ENCODE data around the gene PRKCE.

PRKCE gene

GRCh38 chr2:45747363-45747762, 95.9 kb downstream of the PRKCE start:
- Mint-ChIP-seq H3K27me3 (no peaks in the 10 kb centered on the region), H3K9me3 (peaks cover 5% of the 10 kb centered on the region), H3K36me3 (ENCODE audit: low read depth) (peaks cover 3% of the 10 kb centered on the region), H3K27ac (no peak overlapping the region), H3K4me3 (no peak overlapping the region), H3K4me1 (peaks cover 11% of the 10 kb centered on the region)
- DNase-seq (no peak), ATAC-seq (no peak)

GRCh38 chr2:45748239-45748638, 96.8 kb downstream of the PRKCE start:
- peaks cover 3% of the 10 kb centered on the region for H3K36me3 Mint-ChIP-seq (ENCODE audit: low read depth)
- DNase-seq (no peak), ATAC-seq (no peak)
- no peak overlapping the region for H3K27ac Mint-ChIP-seq
- H3K9me3 Mint-ChIP-seq = peaks cover 5% of the 10 kb centered on the region
- H3K4me1 Mint-ChIP-seq = peaks cover 11% of the 10 kb centered on the region
- H3K27me3 Mint-ChIP-seq = no peaks in the 10 kb centered on the region
- no peak overlapping the region for H3K4me3 Mint-ChIP-seq

GRCh38 chr2:45750001-45750400, 98.5 kb downstream of the PRKCE start:
- H3K4me3 Mint-ChIP-seq = no peak overlapping the region
- ATAC-seq (no peak), DNase-seq (no peak)
- no peak overlapping the region for H3K27ac Mint-ChIP-seq
- no peaks in the 10 kb centered on the region for H3K27me3 Mint-ChIP-seq
- H3K9me3 Mint-ChIP-seq = peaks cover 5% of the 10 kb centered on the region
- peaks cover 11% of the 10 kb centered on the region for H3K4me1 Mint-ChIP-seq
- H3K36me3 Mint-ChIP-seq (ENCODE audit: low read depth) = peaks cover 3% of the 10 kb centered on the region

- ATAC-seq (peak; percentile 49), DNase-seq (no peak)
- peaks cover 3% of the 10 kb centered on the region for H3K36me3 Mint-ChIP-seq (ENCODE audit: low read depth)
- peaks cover 5% of the 10 kb centered on the region for H3K9me3 Mint-ChIP-seq
- H3K4me1 Mint-ChIP-seq = peaks cover 11% of the 10 kb centered on the region
- no peak overlapping the region for H3K27ac Mint-ChIP-seq
- no peaks in the 10 kb centered on the region for H3K27me3 Mint-ChIP-seq
- no peak overlapping the region for H3K4me3 Mint-ChIP-seq
These were observed 99.0 kb downstream of the PRKCE start for GRCh38 chr2:45750484-45750883.

GRCh38 chr2:45753381-45753780, 101.9 kb downstream of the PRKCE start:
- Mint-ChIP-seq H3K27me3 (no peaks in the 10 kb centered on the region), H3K27ac (no peak overlapping the region), H3K36me3 (ENCODE audit: low read depth) (no peaks in the 10 kb centered on the region), H3K9me3 (no peaks in the 10 kb centered on the region), H3K4me1 (peaks cover 11% of the 10 kb centered on the region), H3K4me3 (no peak overlapping the region)
- ATAC-seq (no peak), DNase-seq (no peak)

- no peaks in the 10 kb centered on the region for H3K36me3 Mint-ChIP-seq (ENCODE audit: low read depth)
- H3K9me3 Mint-ChIP-seq = no peaks in the 10 kb centered on the region
- H3K4me3 Mint-ChIP-seq = no peak overlapping the region
- ATAC-seq (no peak), DNase-seq (no peak)
- no peak overlapping the region for H3K27ac Mint-ChIP-seq
- peaks cover 11% of the 10 kb centered on the region for H3K4me1 Mint-ChIP-seq
- no peaks in the 10 kb centered on the region for H3K27me3 Mint-ChIP-seq
These were observed 102.9 kb downstream of the PRKCE start for GRCh38 chr2:45754131-45755010.

GRCh38 chr2:45755585-45756335, 104.3 kb downstream of the PRKCE start:
- Mint-ChIP-seq H3K9me3 (no peaks in the 10 kb centered on the region), H3K4me1 (peaks cover 3% of the 10 kb centered on the region), H3K36me3 (ENCODE audit: low read depth) (no peaks in the 10 kb centered on the region), H3K27ac (no peak overlapping the region), H3K27me3 (no peaks in the 10 kb centered on the region), H3K4me3 (no peak overlapping the region)
- DNase-seq (no peak), ATAC-seq (no peak)

GRCh38 chr2:45758018-45758417, 106.5 kb downstream of the PRKCE start:
- Mint-ChIP-seq H3K27me3 (no peaks in the 10 kb centered on the region), H3K9me3 (no peaks in the 10 kb centered on the region), H3K4me1 (no peaks in the 10 kb centered on the region), H3K27ac (no peak overlapping the region), H3K36me3 (ENCODE audit: low read depth) (no peaks in the 10 kb centered on the region), H3K4me3 (no peak overlapping the region)
- ATAC-seq = no peak
- no peak for DNase-seq

- no peaks in the 10 kb centered on the region for H3K27me3 Mint-ChIP-seq
- H3K36me3 Mint-ChIP-seq (ENCODE audit: low read depth) = no peaks in the 10 kb centered on the region
- DNase-seq (no peak), ATAC-seq (no peak)
- H3K27ac Mint-ChIP-seq = no peak overlapping the region
- H3K4me3 Mint-ChIP-seq = no peak overlapping the region
- H3K9me3 Mint-ChIP-seq = no peaks in the 10 kb centered on the region
- H3K4me1 Mint-ChIP-seq = no peaks in the 10 kb centered on the region
These were observed 107.9 kb downstream of the PRKCE start for GRCh38 chr2:45759310-45759851.

- H3K4me3 Mint-ChIP-seq = no peak overlapping the region
- no peaks in the 10 kb centered on the region for H3K27me3 Mint-ChIP-seq
- no peak for ATAC-seq
- H3K36me3 Mint-ChIP-seq (ENCODE audit: low read depth) = no peaks in the 10 kb centered on the region
- DNase-seq = no peak
- no peak overlapping the region for H3K27ac Mint-ChIP-seq
- H3K4me1 Mint-ChIP-seq = peaks cover 8% of the 10 kb centered on the region
- H3K9me3 Mint-ChIP-seq = no peaks in the 10 kb centered on the region
These were observed 110.2 kb downstream of the PRKCE start for GRCh38 chr2:45761635-45762034.

- Mint-ChIP-seq H3K4me1 (peaks cover 8% of the 10 kb centered on the region), H3K4me3 (no peak overlapping the region), H3K9me3 (no peaks in the 10 kb centered on the region), H3K27ac (no peak overlapping the region), H3K36me3 (ENCODE audit: low read depth) (no peaks in the 10 kb centered on the region), H3K27me3 (no peaks in the 10 kb centered on the region)
- no peak for ATAC-seq
- DNase-seq = no peak
These were observed 111.8 kb downstream of the PRKCE start for GRCh38 chr2:45763255-45763654.

GRCh38 chr2:45763797-45764196, 112.3 kb downstream of the PRKCE start:
- Mint-ChIP-seq H3K4me3 (no peak overlapping the region), H3K36me3 (ENCODE audit: low read depth) (no peaks in the 10 kb centered on the region), H3K27ac (no peak overlapping the region), H3K9me3 (no peaks in the 10 kb centered on the region), H3K27me3 (no peaks in the 10 kb centered on the region), H3K4me1 (peaks cover 8% of the 10 kb centered on the region)
- DNase-seq = no peak
- ATAC-seq = no peak

- no peak for ATAC-seq
- no peak overlapping the region for H3K4me3 Mint-ChIP-seq
- no peaks in the 10 kb centered on the region for H3K9me3 Mint-ChIP-seq
- H3K27me3 Mint-ChIP-seq = no peaks in the 10 kb centered on the region
- H3K36me3 Mint-ChIP-seq (ENCODE audit: low read depth) = no peaks in the 10 kb centered on the region
- H3K4me1 Mint-ChIP-seq = peaks cover 8% of the 10 kb centered on the region
- no peak for DNase-seq
- no peak overlapping the region for H3K27ac Mint-ChIP-seq
These were observed 113.7 kb downstream of the PRKCE start for GRCh38 chr2:45765007-45765727.

- no peak overlapping the region for H3K27ac Mint-ChIP-seq
These were observed 114.3 kb downstream of the PRKCE start for GRCh38 chr2:45765728-45766254.

More at GRCh38 chr2:45765728-45766254, 114.3 kb downstream of the PRKCE start:
- H3K4me3 Mint-ChIP-seq = no peak overlapping the region
- no peaks in the 10 kb centered on the region for H3K27me3 Mint-ChIP-seq
- ATAC-seq (no peak), DNase-seq (no peak)
- no peaks in the 10 kb centered on the region for H3K36me3 Mint-ChIP-seq (ENCODE audit: low read depth)
- peaks cover 8% of the 10 kb centered on the region for H3K4me1 Mint-ChIP-seq
- no peaks in the 10 kb centered on the region for H3K9me3 Mint-ChIP-seq

All from activated naive CD8-positive, alpha-beta T cell treated with anti-CD3 and anti-CD28 coated beads, Interleukin-2, amount 50 U/mL, for 24 hours (primary cell).